Measurements from ENCODE around the gene STAT1.

Gene STAT1

GRCh38 chr2:191031256-191031655 is 17.3 kb upstream of the STAT1 start:
- no peak for DNase-seq (ENCODE audit: low read depth)

GRCh38 chr2:191030521-191031154 is 16.7 kb upstream of the STAT1 start:
- DNase-seq (ENCODE audit: low read depth) = peak; percentile 37

GRCh38 chr2:191029280-191029950 is 15.4 kb upstream of the STAT1 start:
- DNase-seq (ENCODE audit: low read depth) = no peak

GRCh38 chr2:191026377-191026776 is 12.4 kb upstream of the STAT1 start:
- no peak for DNase-seq (ENCODE audit: low read depth)

GRCh38 chr2:191025135-191025534 is 11.2 kb upstream of the STAT1 start:
- no peak for DNase-seq (ENCODE audit: low read depth)

GRCh38 chr2:191023235-191023679 is 9.3 kb upstream of the STAT1 start:
- DNase-seq (ENCODE audit: low read depth) = no peak

- DNase-seq (ENCODE audit: low read depth) = peak; percentile 90
Measured at GRCh38 chr2:191020742-191021381, 6.9 kb upstream of the STAT1 start.

- DNase-seq (ENCODE audit: low read depth) = peak; percentile 96
Measured at GRCh38 chr2:191020221-191020741, 6.3 kb upstream of the STAT1 start.

GRCh38 chr2:191019376-191019775 is 5.4 kb upstream of the STAT1 start:
- DNase-seq (ENCODE audit: low read depth) = no peak

GRCh38 chr2:191018643-191019119 is 4.7 kb upstream of the STAT1 start:
- no peak for DNase-seq (ENCODE audit: low read depth)

GRCh38 chr2:191018048-191018447 is 4.1 kb upstream of the STAT1 start:
- DNase-seq (ENCODE audit: low read depth) = no peak

GRCh38 chr2:191015831-191016230 is 1.9 kb upstream of the STAT1 start:
- DNase-seq (ENCODE audit: low read depth) = no peak

GRCh38 chr2:191015239-191015638 is 1.3 kb upstream of the STAT1 start:
- DNase-seq (ENCODE audit: low read depth) = no peak

GRCh38 chr2:191014653-191015020 is 666 bp upstream of the STAT1 start:
- no peak for DNase-seq (ENCODE audit: low read depth)

- DNase-seq (ENCODE audit: low read depth) = no peak
Measured at GRCh38 chr2:191013682-191013931, 364 bp downstream of the STAT1 start.

- peak; percentile 41 for DNase-seq (ENCODE audit: low read depth)
Measured at GRCh38 chr2:191012845-191013681, 908 bp downstream of the STAT1 start.

- no peak for DNase-seq (ENCODE audit: low read depth)
Measured at GRCh38 chr2:191012346-191012745, 1.6 kb downstream of the STAT1 start.

- no peak for DNase-seq (ENCODE audit: low read depth)
Measured at GRCh38 chr2:191010887-191011885, 2.8 kb downstream of the STAT1 start.

GRCh38 chr2:191009541-191010374 is 4.2 kb downstream of the STAT1 start:
- DNase-seq (ENCODE audit: low read depth) = peak; percentile 33

- no peak for DNase-seq (ENCODE audit: low read depth)
Measured at GRCh38 chr2:191008286-191008685, 5.7 kb downstream of the STAT1 start.
